Activated CD4-positive, alpha-beta T cell treated with anti-CD3 and anti-CD28 coated beads, Interleukin-2, amount 50 U/mL, for 48 hours (primary cell): ENCODE data around the gene NTN3.
A peak's percentile ranks its signal among the peaks of the same experiment; 100 is the strongest.
"Not testable (repeated sequence)": the region's sequence is repeated elsewhere in the genome, so short reads cannot be mapped to it uniquely, and the experiment has no call there.

ENCODE experiments used
- DNase-seq, 2 experiments: peaks; one replicate each; pipeline ENCODE4 v3.0.0-alpha.2; 2020

The NTN3 gene

DNA sequence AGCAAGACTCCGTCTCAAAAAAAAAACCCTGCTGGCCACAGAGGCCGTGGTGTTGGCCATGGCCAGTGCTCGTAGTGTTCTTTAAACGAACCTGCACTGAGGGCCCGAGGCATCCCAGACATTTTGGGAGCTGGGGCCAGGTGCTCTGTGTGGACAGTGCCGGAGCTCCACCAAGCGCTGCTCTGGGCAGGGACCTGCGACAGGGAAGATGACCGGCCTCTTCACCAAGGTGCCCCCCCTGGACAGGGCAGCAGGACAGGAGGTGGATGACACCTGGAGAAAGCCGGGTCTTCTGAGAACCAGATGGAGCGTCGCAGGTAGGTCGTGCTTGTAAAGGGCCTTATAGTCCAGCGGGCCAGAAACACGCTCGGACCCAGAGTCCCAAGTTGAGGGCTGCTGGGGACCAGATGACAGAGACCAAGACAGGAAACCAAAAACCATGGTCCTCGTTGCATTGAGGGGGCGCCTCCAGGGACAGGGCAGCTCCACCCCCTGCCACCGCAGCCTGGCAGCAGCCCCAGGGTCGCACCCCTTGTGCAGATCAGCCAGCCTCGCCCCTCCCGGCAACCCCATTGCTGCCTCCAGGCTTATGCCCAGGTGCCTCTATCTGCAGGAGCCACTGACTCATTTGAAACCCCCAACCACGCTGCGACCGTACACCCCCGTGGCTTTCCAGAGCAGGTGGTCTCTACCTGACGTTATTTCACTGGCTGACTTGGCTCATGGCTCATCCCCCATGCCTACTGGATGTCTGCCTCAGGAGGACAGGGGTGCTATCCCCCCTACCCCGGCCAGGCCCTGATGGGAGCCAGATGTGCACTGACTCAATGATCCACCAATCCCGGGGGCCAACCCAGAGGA, 4.2 kb upstream of the NTN3 start:
- no peak for DNase-seq

GRCh38 chr16:2467528-2468232, 3.4 kb upstream of the NTN3 start:
- peak; percentile 44 to 49 for DNase-seq

- DNase-seq = no peak
Measured at GRCh38 chr16:2468233-2468724, 2.8 kb upstream of the NTN3 start.

- DNase-seq = no peak
Measured at GRCh38 chr16:2468725-2469398, 2.2 kb upstream of the NTN3 start.

- DNase-seq = no peak
Measured at GRCh38 chr16:2469399-2470233, 1.5 kb upstream of the NTN3 start.

- DNase-seq = no peak
Measured at GRCh38 chr16:2470234-2470601, 879 bp upstream of the NTN3 start.

DNA sequence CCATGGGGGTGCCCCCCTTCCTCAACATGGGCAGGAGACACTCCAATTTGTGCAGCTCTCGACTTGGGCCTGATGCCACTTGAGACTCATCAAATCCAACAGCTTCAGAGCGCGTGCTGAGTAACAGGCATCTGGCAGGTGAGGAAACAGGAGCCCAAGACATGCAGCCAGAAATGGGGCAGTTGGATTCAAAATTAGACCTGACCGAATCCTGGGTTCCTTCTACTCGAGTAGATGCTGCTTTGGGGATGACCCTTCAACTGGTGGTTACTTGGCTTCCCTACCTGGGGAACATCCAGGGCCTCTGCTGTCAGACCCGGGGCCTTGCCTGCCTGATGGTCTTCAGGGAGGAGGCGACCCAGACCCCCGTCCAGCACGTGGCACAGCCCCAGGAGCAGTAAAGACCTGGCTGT, 488 bp upstream of the NTN3 start:
- peak in 1 of 2 experiments; percentile 26 for DNase-seq

- no peak for DNase-seq
Measured at GRCh38 chr16:2471653-2472487, 773 bp downstream of the NTN3 start.

GRCh38 chr16:2472488-2472864, 1.4 kb downstream of the NTN3 start:
- DNase-seq = no peak

- DNase-seq = no peak
Measured at GRCh38 chr16:2472885-2473445, 1.9 kb downstream of the NTN3 start.

GRCh38 chr16:2473446-2473926, 2.4 kb downstream of the NTN3 start:
- peak; percentile 32 to 40 for DNase-seq

DNA sequence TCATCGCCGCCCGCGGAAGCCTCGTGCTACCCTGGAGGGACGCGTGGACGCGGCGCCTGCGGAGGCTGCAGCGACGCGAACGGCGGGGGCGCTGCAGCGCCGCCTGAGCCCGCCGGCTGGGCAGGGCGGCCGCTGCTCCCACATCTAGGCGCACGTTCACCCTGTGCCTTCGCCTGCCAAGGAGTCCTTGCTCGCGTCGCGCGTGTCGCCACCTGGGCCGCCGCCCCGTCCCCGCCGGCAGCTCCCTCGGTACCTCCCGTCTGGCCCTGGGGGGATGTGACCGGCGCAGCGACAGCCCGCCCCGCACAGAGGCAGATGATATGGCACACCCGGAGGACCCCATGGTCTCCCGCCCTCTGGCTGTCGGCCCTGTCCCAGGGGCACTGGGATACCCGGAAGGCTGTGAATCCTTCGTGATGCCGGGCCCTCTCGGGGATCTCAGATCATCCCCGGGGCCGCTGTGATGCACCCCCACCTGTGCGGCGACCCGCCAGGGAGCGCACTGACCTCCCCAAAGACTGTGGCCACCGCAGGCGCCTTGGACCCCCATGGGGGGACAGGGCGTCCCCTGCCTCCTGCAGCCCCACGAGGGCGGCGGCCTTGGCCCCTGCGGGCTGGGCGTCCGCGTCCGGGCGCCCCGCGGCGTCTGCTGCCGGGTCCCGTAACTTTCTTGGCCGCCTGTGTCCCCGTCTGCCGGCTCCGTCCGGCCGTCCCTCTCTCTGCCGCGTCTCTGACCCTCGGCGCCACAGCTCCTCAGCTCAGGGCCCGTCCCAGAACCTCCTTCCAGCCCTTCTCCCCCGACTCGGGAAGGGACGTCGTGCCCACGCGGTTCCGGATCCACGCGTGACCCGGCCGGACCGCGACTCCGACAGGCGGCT, 3.1 kb downstream of the NTN3 start:
- DNase-seq = peak; percentile 53 to 55

GRCh38 chr16:2474877-2475412, 3.8 kb downstream of the NTN3 start, which contains the start of gene TBC1D24:
Gene TBC1D24 (plus strand): TSS chr16:2475127. CDS start chr16:2496149, 21,022 bp downstream.
- peak; percentile 83 to 85 for DNase-seq

DNA sequence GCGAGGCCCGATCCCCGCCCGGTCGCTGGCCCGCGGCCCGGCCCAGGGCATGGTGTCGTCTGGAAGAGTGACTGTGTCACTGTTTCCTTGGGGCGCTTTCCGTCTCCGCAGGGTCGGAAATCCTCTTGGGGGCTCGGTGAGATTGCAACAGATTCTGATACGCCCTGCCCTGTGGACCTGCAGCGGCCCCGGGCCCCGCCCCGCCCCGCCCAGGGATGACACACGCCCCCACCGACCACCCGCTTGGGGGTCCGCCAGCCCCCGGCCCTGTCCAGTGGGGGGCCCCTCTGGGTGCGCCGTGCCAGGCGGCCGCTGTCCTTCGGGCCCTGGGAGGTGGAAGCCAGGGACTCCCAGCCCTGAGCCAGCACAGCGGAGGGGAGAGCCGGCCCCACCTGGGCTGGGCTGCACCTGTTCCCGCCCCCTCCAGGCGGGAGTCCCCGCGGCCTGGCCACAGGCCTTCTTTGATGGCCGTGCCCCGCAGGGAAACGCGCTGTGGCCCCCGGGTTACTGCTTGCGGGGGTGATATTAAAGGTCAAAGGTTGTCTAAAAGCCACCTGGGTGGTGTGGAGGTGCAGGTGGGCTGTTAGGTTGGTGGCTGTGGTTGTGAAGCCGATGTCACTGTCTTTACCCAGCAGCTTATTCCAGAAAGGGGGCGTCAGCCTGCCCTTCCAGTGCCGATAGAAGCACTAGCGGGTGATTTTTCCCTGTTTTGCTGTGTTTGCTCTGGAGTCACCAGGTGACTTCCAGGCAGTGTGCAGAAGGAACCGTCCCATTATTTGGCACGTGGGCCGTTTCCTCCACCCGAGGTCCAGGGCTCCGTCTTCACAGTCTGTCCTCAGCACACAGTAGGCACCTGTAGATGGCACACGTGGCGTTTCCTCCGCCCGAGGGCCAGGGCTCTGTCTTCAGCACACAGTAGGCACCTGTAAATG, 4.6 kb downstream of the NTN3 start:
- peak in 1 of 2 experiments; percentile 48 for DNase-seq

DNA sequence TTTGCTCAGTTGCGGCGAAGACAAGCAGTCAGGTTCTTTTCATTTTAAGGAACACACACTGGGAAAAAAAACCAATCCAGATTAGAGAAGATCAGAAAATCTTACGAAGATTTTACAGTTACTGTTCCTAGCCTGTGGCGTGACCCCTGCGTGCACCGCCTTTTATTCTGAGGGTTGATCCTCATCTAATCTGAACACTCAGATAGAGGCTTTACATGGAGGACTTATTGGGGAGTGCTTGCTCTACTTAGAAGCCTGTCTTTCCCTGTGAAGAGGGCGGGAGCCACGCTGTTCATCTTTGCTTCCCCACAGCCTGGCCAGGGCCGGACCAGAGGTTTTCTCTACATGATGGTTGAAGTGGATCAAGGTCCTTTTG, 5.2 kb downstream of the NTN3 start:
- no peak for DNase-seq

DNA sequence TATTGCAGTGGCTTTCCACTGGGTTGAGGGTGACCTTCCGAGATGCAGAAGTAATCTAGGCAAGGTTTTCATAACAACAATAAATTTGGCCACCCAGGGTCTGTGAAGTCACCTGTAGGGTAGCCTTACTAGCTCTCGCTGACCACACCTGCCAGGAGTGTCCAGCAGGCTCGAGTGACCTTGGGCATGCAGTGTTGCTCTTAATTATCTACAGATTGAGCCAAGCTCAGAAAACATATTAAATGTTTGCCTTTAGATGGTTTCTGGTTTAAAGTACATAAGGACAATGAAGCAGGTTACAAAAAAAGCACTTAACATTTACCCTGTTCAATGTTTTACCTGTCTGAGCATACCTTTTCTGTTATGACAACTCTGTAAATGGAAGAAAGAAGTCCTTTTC, 5.6 kb downstream of the NTN3 start:
- DNase-seq = no peak

GRCh38 chr16:2477327-2477726, 6.2 kb downstream of the NTN3 start:
- no peak for DNase-seq

DNA sequence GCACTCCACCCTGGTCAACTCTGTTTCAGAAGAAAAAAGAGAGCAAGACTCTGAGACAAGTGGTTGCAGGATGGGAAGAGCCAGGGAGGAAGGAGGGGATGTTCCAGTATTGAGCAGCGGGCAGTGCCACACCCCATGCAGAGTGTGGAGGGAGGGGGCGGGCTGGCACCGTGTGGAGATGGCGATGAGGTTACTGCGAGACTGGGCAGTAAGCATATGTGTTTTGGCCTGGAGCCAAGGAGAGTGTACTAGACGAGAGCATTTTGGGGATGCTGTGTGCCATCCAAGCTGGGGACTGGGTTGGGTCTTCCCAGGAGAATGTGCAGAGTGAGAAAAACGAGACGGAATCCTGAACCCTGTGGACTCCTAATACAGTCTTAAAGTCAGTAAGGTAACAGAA, 7.2 kb downstream of the NTN3 start:
- no peak for DNase-seq

- DNase-seq = not testable (repeated sequence)
Measured at GRCh38 chr16:2479996-2480395, 8.9 kb downstream of the NTN3 start.
